Ascending aorta (tissue), 2 donors: ENCODE results near the gene S100A8. TPM values are rescaled to one million over a fixed set of nuclear protein-coding genes. Genes with fewer than 3 reads are reported as not detected.

ENCODE experiments used
- DNase-seq, 2 donors: peaks; one replicate each; pipeline ENCODE4 v3.0.0-alpha.2; 2019; ENCODE audit warnings: low spot score in 2 of 2
- H3K27ac ChIP-seq, 2 donors: fragments of 200-600 bp; sonication (generic); one replicate each; pipeline ENCODE4 v1.5.1; 2016 to 2017; ENCODE audit warnings: mild to moderate bottlenecking in 1 of 2
- H3K27me3 ChIP-seq: fragments of 200-600 bp; sonication (generic); one replicate; pipeline ENCODE4 v1.5.1; 2017
- H3K36me3 ChIP-seq, 2 donors: fragments of 200-600 bp; sonication (generic); one replicate each; pipeline ENCODE4 v1.5.1; 2016
- H3K4me1 ChIP-seq, 2 donors: fragments of 200-600 bp; sonication (generic); one replicate each; pipeline ENCODE4 v1.5.1; 2016 to 2017; ENCODE audit warnings: mild to moderate bottlenecking in 1 of 2
- H3K4me3 ChIP-seq, 2 donors: fragments of 200-600 bp; sonication (generic); one replicate each; pipeline ENCODE4 v1.5.1; 2016 to 2017; ENCODE audit warnings: mild to moderate bottlenecking in 1 of 2
- H3K9me3 ChIP-seq, 2 donors: fragments of 200-600 bp; sonication (generic); one replicate each; pipeline ENCODE4 v1.5.1; 2016
- CTCF ChIP-seq, 3 experiments: fragments of 200-600 bp in 2 of 3; fragments of 450-650 bp in 1 of 3; sonication (generic) in 2 of 3; IDR thresholded peaks; one replicate each; pipeline ENCODE4 v1.5.1; 2016 to 2019; ENCODE audit warnings: antibody characterized with exemption in 3 of 3, mild to moderate bottlenecking in 1 of 3, moderate library complexity in 1 of 3
- intact Hi-C: fragments of 100-400 bp; cut with DNase I; formaldehyde crosslinking; loops from one replicate; pipeline ENCODE4 v1.15.1; 2023
- total RNA-seq: library from RNA; depleted of rRNA; stranded (reverse); fragments of >200 nt; gene quantifications from one replicate; pipeline ENCODE4 v1.1.0, GENCODE V29; 2016

S100A8 gene
- total RNA-seq, 1 donor from 2014 or later: 33.5 TPM

GRCh38 chr1:153384958-153385580, 5.8 kb downstream of the S100A8 start:
- intact Hi-C loops: no loop called here
- DNase-seq: no peak
- Histone ChIP-seq H3K4me1 (no peaks in the 10 kb centered on the region), H3K4me3 (no peak overlapping the region), H3K27me3 (no peaks in the 10 kb centered on the region), H3K27ac (no peak overlapping the region), H3K36me3 (no peaks in the 10 kb centered on the region), H3K9me3 (peaks cover 0 to 9% of the 10 kb centered on the region in 2 donors)
- no peak for TF ChIP-seq CTCF (IDR thresholded peaks at IDR 0.05)

- no peaks in the 10 kb centered on the region for H3K4me1 ChIP-seq
- peaks cover 0 to 9% of the 10 kb centered on the region in 2 donors for H3K9me3 ChIP-seq
- intact Hi-C loops: no loop called here
- no peak for DNase-seq
- no peak overlapping the region for H3K27ac ChIP-seq
- no peaks in the 10 kb centered on the region for H3K27me3 ChIP-seq
- TF ChIP-seq CTCF (IDR thresholded peaks at IDR 0.05): no peak
- no peak overlapping the region for H3K4me3 ChIP-seq
- H3K36me3 ChIP-seq: no peaks in the 10 kb centered on the region
Observed at GRCh38 chr1:153380711-153381110, 10.2 kb downstream of the S100A8 start.

GRCh38 chr1:153379591-153379990, 11.3 kb downstream of the S100A8 start:
- no peak for TF ChIP-seq CTCF (IDR thresholded peaks at IDR 0.05)
- no peaks in the 10 kb centered on the region for H3K36me3 ChIP-seq
- no peak for DNase-seq
- H3K27me3 ChIP-seq: no peaks in the 10 kb centered on the region
- H3K4me3 ChIP-seq: no peak overlapping the region
- H3K9me3 ChIP-seq: peaks cover 0 to 9% of the 10 kb centered on the region in 2 donors
- intact Hi-C loops: no loop called here
- no peaks in the 10 kb centered on the region for H3K4me1 ChIP-seq
- no peak overlapping the region for H3K27ac ChIP-seq

GRCh38 chr1:153375511-153375910, 15.4 kb downstream of the S100A8 start, which contains the start of gene S100A12:
Gene S100A12, minus strand, starts transcription at chr1:153375621. Its CDS starts 1,029 bp downstream, at chr1:153374592.
- H3K27me3 ChIP-seq: no peaks in the 10 kb centered on the region
- intact Hi-C loops: no loop called here
- TF ChIP-seq CTCF (IDR thresholded peaks at IDR 0.05): no peak
- H3K27ac ChIP-seq: no peak within 1 kb of the TSS
- peak in 1 of 2 donors; percentile 58 for DNase-seq
- H3K36me3 ChIP-seq: no peaks in the 10 kb centered on the region
- no peak within 1 kb of the TSS for H3K4me3 ChIP-seq
- H3K9me3 ChIP-seq: no peaks in the 10 kb centered on the region
- H3K4me1 ChIP-seq: no peaks in the 10 kb centered on the region

GRCh38 chr1:153374071-153374470, 16.8 kb downstream of the S100A8 start:
- intact Hi-C loops: no loop called here
- no peaks in the 10 kb centered on the region for H3K9me3 ChIP-seq
- no peaks in the 10 kb centered on the region for H3K27me3 ChIP-seq
- H3K27ac ChIP-seq: no peak overlapping the region
- peak in 1 of 2 donors; percentile 56 for DNase-seq
- H3K4me3 ChIP-seq: no peak overlapping the region
- H3K4me1 ChIP-seq: no peaks in the 10 kb centered on the region
- no peaks in the 10 kb centered on the region for H3K36me3 ChIP-seq
- TF ChIP-seq CTCF (IDR thresholded peaks at IDR 0.05): no peak
